Naive thymus-derived CD4-positive, alpha-beta T cell (primary cell): ENCODE results near the gene CDC6. TPM values are rescaled to one million over a fixed set of nuclear protein-coding genes. Genes with fewer than 3 reads are reported as not detected.
A peak's percentile ranks its signal among the peaks of the same experiment; 100 is the strongest.

ENCODE experiments used
- ATAC-seq: fragments of 150-1000 bp; cut with Tn5 transposase; 2 replicates; pipeline ENCODE4 v1.10.0; 2021; ENCODE audit warnings: mild to moderate bottlenecking, moderate library complexity
- CTCF ChIA-PET: fragments of 350-600 bp; sonication (Branson Sonifier 250); formaldehyde crosslinking; loops from one replicate; lab custom pipeline; 2021; ENCODE audit warnings: antibody characterized with exemption; lab: Charles Lee
- POLR2A ChIA-PET: fragments of 350-600 bp; sonication (Branson Sonifier 250); formaldehyde crosslinking; loops from one replicate; lab custom pipeline; 2021; ENCODE audit warnings: antibody characterized with exemption, inconsistent platforms; lab: Charles Lee
- DNase-seq, 9 donors: peaks; one replicate each; pipeline versions ENCODE4 v3.0.0 to v3.0.0-alpha.2; 2020 to 2022; ENCODE audit warnings: mixed read lengths in 1 of 9
- H3K27ac ChIP-seq: one replicate; pipeline ENCODE4 v1.7.0; 2013; ENCODE audit warnings: mild to moderate bottlenecking, low read depth, low read length, moderate library complexity
- H3K27me3 ChIP-seq, 2 donors: one replicate each; pipeline ENCODE4 v1.7.0; 2013; ENCODE audit warnings: low read length in 2 of 2, mild to moderate bottlenecking in 2 of 2, moderate library complexity in 2 of 2; ENCODE audit not compliant: control insufficient read depth in 2 of 2, insufficient read depth in 2 of 2
- H3K36me3 ChIP-seq, 3 experiments: 1 replicate in 2 of 3; 2 replicates in 1 of 3; pipeline ENCODE4 v1.7.0; 2013; ENCODE audit warnings: low read length in 3 of 3, mild to moderate bottlenecking in 3 of 3, moderate library complexity in 1 of 3; ENCODE audit not compliant: insufficient read depth in 3 of 3, control insufficient read depth in 2 of 3
- H3K4me1 ChIP-seq, 2 donors: one replicate each; pipeline ENCODE4 v1.7.0; 2013; ENCODE audit warnings: low read length in 2 of 2, mild to moderate bottlenecking in 2 of 2, moderate library complexity in 1 of 2; ENCODE audit not compliant: control insufficient read depth in 2 of 2, insufficient read depth in 2 of 2
- H3K4me3 ChIP-seq: 2 replicates; pipeline ENCODE4 v1.7.0; 2013; ENCODE audit warnings: mild to moderate bottlenecking, low read length
- H3K9me3 ChIP-seq, 3 experiments: 1 replicate in 2 of 3; 2 replicates in 1 of 3; pipeline ENCODE4 v1.7.0; 2013; ENCODE audit warnings: low read length in 3 of 3; ENCODE audit not compliant: control insufficient read depth in 2 of 3
- H3K27ac Mint-ChIP-seq, 9 donors: one replicate each; pipeline ENCODE4 v1.8.0; 2020 to 2022; ENCODE audit warnings: mixed read lengths in 9 of 9, mild to moderate bottlenecking in 8 of 9, moderate library complexity in 5 of 9, inconsistent platforms in 2 of 9
- H3K27me3 Mint-ChIP-seq, 5 donors: one replicate each; pipeline ENCODE4 v1.8.0; 2021 to 2022; ENCODE audit warnings: mixed read lengths in 5 of 5, mild to moderate bottlenecking in 1 of 5
- H3K36me3 Mint-ChIP-seq, 5 donors: one replicate each; pipeline ENCODE4 v1.8.0; 2020 to 2022; ENCODE audit warnings: mixed read lengths in 5 of 5, mild to moderate bottlenecking in 3 of 5, inconsistent platforms in 1 of 5
- H3K4me1 Mint-ChIP-seq, 7 donors: one replicate each; pipeline ENCODE4 v1.8.0; 2020 to 2022; ENCODE audit warnings: mixed read lengths in 7 of 7, mild to moderate bottlenecking in 3 of 7, inconsistent platforms in 1 of 7
- H3K4me3 Mint-ChIP-seq, 10 donors: one replicate each; pipeline ENCODE4 v1.8.0; 2020 to 2022; ENCODE audit warnings: mild to moderate bottlenecking in 10 of 10, mixed read lengths in 10 of 10, moderate library complexity in 6 of 10, inconsistent platforms in 2 of 10
- H3K9me3 Mint-ChIP-seq, 11 donors: one replicate each; pipeline ENCODE4 v1.8.0; 2020 to 2022; ENCODE audit warnings: mixed read lengths in 11 of 11, mild to moderate bottlenecking in 4 of 11, inconsistent platforms in 1 of 11, moderate library complexity in 1 of 11
- intact Hi-C, 2 donors: fragments of 100-400 bp; cut with micrococcal nuclease; formaldehyde crosslinking; loops; one replicate each; pipeline ENCODE4 v1.15.1; 2023
- polyA plus RNA-seq, 2 donors: library from polyadenylated mRNA; unstranded; fragments of 300-500 nt; fragmentation: Illumina TruSeq; gene quantifications; one replicate each; pipeline ENCODE4 v1.2.3, GENCODE V29; 2021
- total RNA-seq, 6 experiments: library from RNA in 5 of 6; stranded (reverse) in 5 of 6; gene quantifications; 1 replicate in 5 of 6; 2 replicates in 1 of 6; pipeline ENCODE4 v1.2.3 and lab custom pipeline; 2021 to 2026

The CDC6 gene
- total RNA-seq (10 to 100 TPM in 1 of 5 experiments, 1 to 10 TPM in 1, under 1 TPM in 3; 0.51 to 73.6 (median 0.85) TPM), polyA plus RNA-seq (under 1 TPM; 0.09 to 0.24 TPM), total RNA-seq (lab: John Stamatoyannopoulos, UW) (1.3 reads per million, percentile 2 among the genes with 10 or more reads in this experiment)

GRCh38 chr17:40287494-40288369 lies at the start of gene CDC6:
TSS of gene CDC6 (plus strand) at chr17:40287879. CDS start at chr17:40289421, 1,542 bp downstream.
- Mint-ChIP-seq H3K9me3 (peaks cover 0 to 3% (median 0%) of the 10 kb centered on the region in 11 donors), H3K27ac (peak within 1 kb of the TSS; percentile 84 to 98 (median 91)), H3K36me3 (peaks cover 0 to 20% (median 0%) of the 10 kb centered on the region in 5 donors), H3K4me3 (peak within 1 kb of the TSS; percentile 93 to 99 (median 96)), H3K27me3 (no peaks in the 10 kb centered on the region), H3K4me1 (peaks cover 8 to 41% (median 22%) of the 10 kb centered on the region in 7 donors)
- Histone ChIP-seq H3K36me3 (no peaks in the 10 kb centered on the region), H3K27me3 (no peaks in the 10 kb centered on the region), H3K4me3 (peak within 1 kb of the TSS; percentile 70), H3K27ac (peak within 1 kb of the TSS; percentile 63), H3K4me1 (peaks cover 3 to 11% of the 10 kb centered on the region in 2 donors), H3K9me3 (no peaks in the 10 kb centered on the region)
- ATAC-seq (peak; percentile 97), DNase-seq (peak; percentile 90 to 99 (median 98))
- CTCF ChIA-PET = interaction anchor here (0.8 to 1.3 kb wide), 2 partner anchors 67 to 69 kb away, joined by 3 read pairs; partner anchors contain the start of gene WIPF2
- intact Hi-C loops = loop anchor here (1.0 to 5.0 kb wide), 10 partner anchors 31 to 233 kb away; partner anchors contain the start of genes MED24 (in 2 of the 2), CASC3 (in 1 of the 2), TOP2A (in 1 of the 2) and WIPF2 (in 1 of the 2)
- POLR2A ChIA-PET = interaction anchor here (0.6 to 1.2 kb wide), 4 partner anchors 66 to 163 kb away, joined by 3 to 4 read pairs (median 4); partner anchors contain the start of gene TOP2A

GRCh38 chr17:40241252-40241834 lies 46.3 kb upstream of the CDC6 start:
- Histone ChIP-seq H3K9me3 (no peaks in the 10 kb centered on the region), H3K4me1 (peaks cover 3 to 4% of the 10 kb centered on the region in 2 donors), H3K36me3 (no peaks in the 10 kb centered on the region), H3K4me3 (no peak overlapping the region), H3K27ac (no peak overlapping the region), H3K27me3 (no peaks in the 10 kb centered on the region)
- peak overlapping the region in 5 of 9 donors; percentile 3 to 59 (median 20) for H3K27ac Mint-ChIP-seq
- H3K4me3 Mint-ChIP-seq = no peak overlapping the region
- intact Hi-C loops = no loop called here
- H3K9me3 Mint-ChIP-seq = no peaks in the 10 kb centered on the region
- POLR2A ChIA-PET = interaction anchor here (0.5 kb wide), 1 partner anchor 75 kb away, joined by 3 read pairs; no protein-coding TSS in a partner anchor
- H3K4me1 Mint-ChIP-seq = peaks cover 7 to 57% (median 45%) of the 10 kb centered on the region in 7 donors
- H3K27me3 Mint-ChIP-seq = no peaks in the 10 kb centered on the region
- ATAC-seq (no peak), DNase-seq (no peak)
- peaks cover 0 to 14% (median 2%) of the 10 kb centered on the region in 5 donors for H3K36me3 Mint-ChIP-seq
- CTCF ChIA-PET = no interaction called here

GRCh38 chr17:40242774-40243173 lies 44.9 kb upstream of the CDC6 start:
- Mint-ChIP-seq H3K4me1 (peaks cover 7 to 55% (median 47%) of the 10 kb centered on the region in 7 donors), H3K9me3 (no peaks in the 10 kb centered on the region), H3K36me3 (peaks cover 0 to 10% (median 2%) of the 10 kb centered on the region in 5 donors), H3K27ac (peak overlapping the region in 5 of 9 donors; percentile 4 to 51 (median 30)), H3K4me3 (peak overlapping the region in 2 of 10 donors; percentile 0 to 4), H3K27me3 (no peaks in the 10 kb centered on the region)
- peaks cover 3 to 4% of the 10 kb centered on the region in 2 donors for H3K4me1 ChIP-seq
- ChIA-PET POLR2A (no interaction called here), CTCF (no interaction called here)
- H3K27ac ChIP-seq = no peak overlapping the region
- ATAC-seq (no peak), DNase-seq (no peak)
- H3K4me3 ChIP-seq = no peak overlapping the region
- H3K27me3 ChIP-seq = no peaks in the 10 kb centered on the region
- H3K36me3 ChIP-seq = no peaks in the 10 kb centered on the region
- intact Hi-C loops = no loop called here
- no peaks in the 10 kb centered on the region for H3K9me3 ChIP-seq

GRCh38 chr17:40243761-40244160 lies 43.9 kb upstream of the CDC6 start:
- Mint-ChIP-seq H3K36me3 (peaks cover 0 to 10% (median 2%) of the 10 kb centered on the region in 5 donors), H3K9me3 (no peaks in the 10 kb centered on the region), H3K27ac (peak overlapping the region in 4 of 9 donors; percentile 13 to 63 (median 22)), H3K27me3 (no peaks in the 10 kb centered on the region), H3K4me1 (peaks cover 7 to 60% (median 50%) of the 10 kb centered on the region in 7 donors), H3K4me3 (no peak overlapping the region)
- ATAC-seq (no peak), DNase-seq (no peak)
- no peak overlapping the region for H3K27ac ChIP-seq
- H3K4me1 ChIP-seq = peaks cover 3 to 4% of the 10 kb centered on the region in 2 donors
- CTCF ChIA-PET = interaction anchor here (1.0 kb wide), 1 partner anchor 14 kb away, joined by 4 read pairs; no protein-coding TSS in a partner anchor
- H3K4me3 ChIP-seq = no peak overlapping the region
- no peaks in the 10 kb centered on the region for H3K9me3 ChIP-seq
- POLR2A ChIA-PET = no interaction called here
- no peaks in the 10 kb centered on the region for H3K27me3 ChIP-seq
- intact Hi-C loops = no loop called here
- no peaks in the 10 kb centered on the region for H3K36me3 ChIP-seq

- Histone ChIP-seq H3K27me3 (no peaks in the 10 kb centered on the region), H3K27ac (peak overlapping the region; percentile 16), H3K4me1 (peaks cover 3 to 4% of the 10 kb centered on the region in 2 donors), H3K36me3 (no peaks in the 10 kb centered on the region), H3K9me3 (no peaks in the 10 kb centered on the region), H3K4me3 (no peak overlapping the region)
- peaks cover 0 to 10% (median 2%) of the 10 kb centered on the region in 5 donors for H3K36me3 Mint-ChIP-seq
- H3K4me1 Mint-ChIP-seq = peaks cover 7 to 65% (median 55%) of the 10 kb centered on the region in 7 donors
- DNase-seq (no peak), ATAC-seq (no peak)
- ChIA-PET POLR2A (no interaction called here), CTCF (interaction anchor here (0.8 to 1.0 kb wide), 2 partner anchors 14 to 25 kb away, joined by 3 to 4 read pairs; partner anchors contain the start of gene WIPF2)
- no peak overlapping the region for H3K4me3 Mint-ChIP-seq
- no peaks in the 10 kb centered on the region for H3K27me3 Mint-ChIP-seq
- intact Hi-C loops = no loop called here
- H3K27ac Mint-ChIP-seq = peak overlapping the region in 8 of 9 donors; percentile 2 to 77 (median 48)
- no peaks in the 10 kb centered on the region for H3K9me3 Mint-ChIP-seq
These were observed 43.4 kb upstream of the CDC6 start for GRCh38 chr17:40244255-40244654.

- ATAC-seq = no peak
- Histone ChIP-seq H3K27ac (no peak overlapping the region), H3K36me3 (no peaks in the 10 kb centered on the region), H3K4me3 (no peak overlapping the region), H3K27me3 (no peaks in the 10 kb centered on the region), H3K9me3 (no peaks in the 10 kb centered on the region), H3K4me1 (no peaks in the 10 kb centered on the region)
- peaks cover 0 to 9% (median 2%) of the 10 kb centered on the region in 5 donors for H3K36me3 Mint-ChIP-seq
- ChIA-PET POLR2A (no interaction called here), CTCF (no interaction called here)
- H3K4me1 Mint-ChIP-seq = peaks cover 2 to 54% (median 45%) of the 10 kb centered on the region in 7 donors
- DNase-seq = no peak
- no peaks in the 10 kb centered on the region for H3K9me3 Mint-ChIP-seq
- no peaks in the 10 kb centered on the region for H3K27me3 Mint-ChIP-seq
- intact Hi-C loops = no loop called here
- H3K4me3 Mint-ChIP-seq = no peak overlapping the region
- no peak overlapping the region for H3K27ac Mint-ChIP-seq
These were observed 39.7 kb upstream of the CDC6 start for GRCh38 chr17:40247926-40248495.
